B cell (primary cell): ENCODE data around the gene ECHDC3. TPM values are rescaled to one million over a fixed set of nuclear protein-coding genes. Genes with fewer than 3 reads are reported as not detected.

Experiments used
- ATAC-seq: fragments of 200-7000 bp; cut with Tn5 transposase; one replicate; pipeline ENCODE4 v1.10.0; 2021; ENCODE audit warnings: low read depth, mild to moderate bottlenecking, moderate number of reproducible peaks, moderate library complexity
- CTCF ChIA-PET: fragments of 350-600 bp; sonication (Branson Sonifier 250); formaldehyde crosslinking; loops from one replicate; lab custom pipeline; 2021; ENCODE audit warnings: antibody characterized with exemption, inconsistent platforms; lab: Charles Lee
- POLR2A ChIA-PET: fragments of 350-600 bp; sonication (Branson Sonifier 250); formaldehyde crosslinking; loops from one replicate; lab custom pipeline; 2021; ENCODE audit warnings: antibody characterized with exemption; lab: Charles Lee
- DNase-seq: peaks from one replicate; pipeline ENCODE4 v3.0.0; 2013
- H2AFZ ChIP-seq: 2 replicates; pipeline ENCODE4 v1.6.1; 2012; ENCODE audit warnings: mild to moderate bottlenecking, low read depth, low read length; ENCODE audit not compliant: insufficient read depth, poor library complexity, severe bottlenecking
- H3K27ac ChIP-seq, 2 donors: 1 replicate in 1 of 2; 2 replicates in 1 of 2; pipeline ENCODE4 v1.5.1; 2012 to 2013; ENCODE audit warnings: low read length in 2 of 2, mild to moderate bottlenecking in 2 of 2, moderate library complexity in 1 of 2
- H3K27me3 ChIP-seq, 4 experiments: fragments of 200-600 bp in 1 of 4; sonication (generic) in 1 of 4; replicated peaks in 1 of 4; 1 replicate in 2 of 4; 2 replicates in 2 of 4; pipeline versions ENCODE4 v1.6.1 to v1.7.0; 2013 to 2016; ENCODE audit warnings: low read length in 3 of 4, mild to moderate bottlenecking in 2 of 4, mixed read lengths in 1 of 4, moderate library complexity in 1 of 4; ENCODE audit not compliant: insufficient read depth in 4 of 4, control insufficient read depth in 3 of 4; ENCODE audit errors: control extremely low read depth in 1 of 4
- H3K36me3 ChIP-seq, 2 experiments: replicated peaks in 1 of 2; 1 replicate in 1 of 2; 2 replicates in 1 of 2; pipeline versions ENCODE4 v1.6.1 to v1.7.1; 2013; ENCODE audit warnings: low read length in 1 of 2; ENCODE audit not compliant: insufficient read depth in 2 of 2, control insufficient read depth in 1 of 2; ENCODE audit errors: control extremely low read depth in 1 of 2, extremely low read depth in 1 of 2
- H3K4me1 ChIP-seq, 2 donors: fragments of 200-600 bp in 1 of 2; sonication (generic) in 1 of 2; 1 replicate in 1 of 2; 2 replicates in 1 of 2; pipeline versions ENCODE4 v1.5.1 to v1.6.1; 2013 to 2017; ENCODE audit warnings: low read length in 2 of 2; ENCODE audit not compliant: control insufficient read depth in 2 of 2, insufficient read depth in 2 of 2
- H3K4me2 ChIP-seq: replicated peaks from 2 replicates; pipeline ENCODE3; 2012; ENCODE audit warnings: mild to moderate bottlenecking, low read depth, low read length; ENCODE audit not compliant: poor library complexity, severe bottlenecking
- H3K4me3 ChIP-seq, 5 experiments: fragments of 200-600 bp in 1 of 5; sonication (generic) in 1 of 5; 1 replicate in 3 of 5; 2 replicates in 2 of 5; pipeline versions ENCODE4 v1.5.1 to v1.7.0; 2011 to 2016; ENCODE audit warnings: low read length in 4 of 5, mild to moderate bottlenecking in 4 of 5, low read depth in 2 of 5, control low read depth in 1 of 5, moderate library complexity in 1 of 5; ENCODE audit not compliant: insufficient read depth in 1 of 5; ENCODE audit errors: control extremely low read depth in 1 of 5, extremely low read depth in 1 of 5
- H3K79me2 ChIP-seq: fragments of 200-600 bp; sonication (generic); one replicate; pipeline ENCODE4 v1.6.0; 2016; ENCODE audit warnings: low read length; ENCODE audit not compliant: control insufficient read depth, insufficient read depth
- H3K9ac ChIP-seq: fragments of 200-600 bp; sonication (generic); 2 replicates; pipeline ENCODE4 v1.6.1; 2017; ENCODE audit warnings: mild to moderate bottlenecking, low read length, moderate library complexity
- H3K9me3 ChIP-seq, 3 donors: one replicate each; pipeline versions ENCODE4 v1.6.1 to v1.7.1; 2013; ENCODE audit warnings: low read length in 2 of 3; ENCODE audit not compliant: control insufficient read depth in 2 of 3, insufficient read depth in 1 of 3; ENCODE audit errors: control extremely low read depth in 1 of 3
- H4K20me1 ChIP-seq: 2 replicates; pipeline ENCODE4 v1.6.0; 2012; ENCODE audit warnings: mild to moderate bottlenecking, low read length; ENCODE audit not compliant: insufficient read depth, control insufficient read depth, poor library complexity, severe bottlenecking
- H3K27ac Mint-ChIP-seq: one replicate; pipeline ENCODE4 v1.8.0; 2021; ENCODE audit warnings: mixed read lengths
- H3K27me3 Mint-ChIP-seq: one replicate; pipeline ENCODE4 v1.8.0; 2021; ENCODE audit warnings: mixed read lengths
- H3K4me1 Mint-ChIP-seq: one replicate; pipeline ENCODE4 v1.8.0; 2021; ENCODE audit warnings: mixed read lengths
- H3K4me3 Mint-ChIP-seq: one replicate; pipeline ENCODE4 v1.8.0; 2021; ENCODE audit warnings: mixed read lengths
- H3K9me3 Mint-ChIP-seq: one replicate; pipeline ENCODE4 v1.8.0; 2022; ENCODE audit warnings: mixed read lengths; ENCODE audit not compliant: insufficient read depth
- CTCF ChIP-seq: fragments of 200-600 bp; IDR thresholded peaks from one replicate; pipeline ENCODE4 v1.8.0; 2022; ENCODE audit warnings: antibody characterized with exemption, mild to moderate bottlenecking
- EZH2 ChIP-seq: IDR thresholded peaks from 2 replicates; pipeline ENCODE4 v1.6.1; 2012; ENCODE audit warnings: borderline replicate concordance, low read depth, mild to moderate bottlenecking, moderate library complexity, low read length; ENCODE audit not compliant: insufficient read depth, poor library complexity, severe bottlenecking
- WGBS: methylation state at CpG from one replicate; pipeline ENCODE4 v1.1.5; 2013; ENCODE audit warnings: missing lambda C conversion rate; ENCODE audit not compliant: insufficient coverage; 5-methylcytosine and 5-hydroxymethylcytosine counted together
- intact Hi-C: fragments of 100-400 bp; cut with micrococcal nuclease; formaldehyde crosslinking; loops from one replicate; pipeline ENCODE4 v1.10.0; 2022
- polyA plus RNA-seq: library from polyadenylated mRNA; depleted of rRNA; stranded (reverse); fragments of >200 nt; gene quantifications from 2 replicates; pipeline ENCODE4 v1.2.3, GENCODE V29; 2012
- total RNA-seq, 2 donors: library from RNA; stranded (reverse); fragments of 120-200 nt in 1 of 2; gene quantifications; 1 replicate in 1 of 2; 2 replicates in 1 of 2; pipeline versions ENCODE4 v1.2.3 to v1.2.4, GENCODE V29; 2013 to 2022

The ECHDC3 gene
- total and polyA plus RNA-seq, 2 donors (not counting 1 experiment from before 2014, with no cell fraction given), result 3.9 to 9.6 TPM

- Mint-ChIP-seq H3K9me3 (no peaks in the 10 kb centered on the region), H3K27me3 (no peaks in the 10 kb centered on the region), H3K27ac (peak overlapping the region; percentile 6), H3K4me1 (peaks cover 13% of the 10 kb centered on the region), H3K4me3 (peak overlapping the region; percentile 71)
- CTCF ChIA-PET, result interaction anchor here (1.6 kb wide), 1 partner anchor 15 kb away, joined by 4 read pairs; no protein-coding TSS in a partner anchor
- H3K9ac ChIP-seq, result peak overlapping the region; percentile 65
- H3K4me3 ChIP-seq, result peak overlapping the region in 4 of 5 experiments; percentile 50 to 73 (median 66)
- H3K36me3 ChIP-seq, result no peaks in the 10 kb centered on the region
- H3K9me3 ChIP-seq, result peaks cover 0 to 5% (median 0%) of the 10 kb centered on the region in 3 donors
- H3K4me1 ChIP-seq, result peaks cover 5 to 13% of the 10 kb centered on the region in 2 donors
- no peaks in the 10 kb centered on the region for H4K20me1 ChIP-seq
- H2AFZ ChIP-seq, result peak overlapping the region; percentile 79
- 49% methylated on average over 31 of the region's 31 CpGs for WGBS
- ATAC-seq (no peak), DNase-seq (no peak)
- POLR2A ChIA-PET, result interaction anchor here (0.9 kb wide), 1 partner anchor 111 kb away, joined by 3 read pairs; no protein-coding TSS in a partner anchor
- H3K4me2 ChIP-seq, result peak overlapping the region; percentile 95
- H3K27ac ChIP-seq, result peak overlapping the region in 1 of 2 donors; percentile 43
- no peaks in the 10 kb centered on the region for H3K27me3 ChIP-seq
- intact Hi-C loops, result loop anchor here (1.0 kb wide), 1 partner anchor 15 kb away; no protein-coding TSS in a partner anchor
- no peaks in the 10 kb centered on the region for H3K79me2 ChIP-seq
- TF ChIP-seq CTCF (no peak), EZH2 (no peak)
Measured at GRCh38 chr10:11742779-11743298, 657 bp downstream of the ECHDC3 start.
